ENCODE data around the gene MRE11. TPM values are rescaled to one million over a fixed set of nuclear protein-coding genes. Genes with fewer than 3 reads are reported as not detected.

The MRE11 gene
- total RNA-seq, 1 experiment from 2014 or later, result 40.7 TPM

GRCh38 chr11:94417386-94417987 is 76.2 kb downstream of the MRE11 start:
- H3K9ac ChIP-seq (ENCODE audit: extremely low read depth, insufficient read length, low read length), result no peak overlapping the region
- WGBS (ENCODE audit: extremely low coverage, insufficient read length, low lambda C conversion rate), result no CpG with 5 or more reads among the region's 4 CpGs
- peak; percentile 70 for TF ChIP-seq CTCF (conservative IDR thresholded peaks at IDR 0.05)
- no peak overlapping the region for H3K14ac ChIP-seq (ENCODE audit: insufficient read depth, low read length)
- no peak overlapping the region for H2BK12ac ChIP-seq (ENCODE audit: insufficient read length, low read depth, low read length)
- DNase-seq, result no peak
- H3K4me1 ChIP-seq (ENCODE audit: insufficient read depth, low read length), result no peaks in the 10 kb centered on the region
- Mint-ChIP-seq H3K4me1 (no peaks in the 10 kb centered on the region), H3K9me3 (no peaks in the 10 kb centered on the region), H3K27me3 (ENCODE audit: low read depth) (no peaks in the 10 kb centered on the region), H3K4me3 (no peak overlapping the region), H3K36me3 (ENCODE audit: insufficient read depth in 1 of 3, low read depth in 3 of 3) (peaks cover 5 to 18% (median 11%) of the 10 kb centered on the region in 3 experiments; a peak in 5 of 7 replicates), H3K27ac (no peak overlapping the region)
- H3K4me2 ChIP-seq (ENCODE audit: insufficient read depth, insufficient read length, low read length), result no peak overlapping the region
- H4K91ac ChIP-seq (ENCODE audit: insufficient read length, low read depth, low read length), result no peak overlapping the region
- H3K79me2 ChIP-seq (ENCODE audit: insufficient read depth, low read length), result no peaks in the 10 kb centered on the region
- H4K8ac ChIP-seq (replicated peaks; ENCODE audit: insufficient read length, low read depth, low read length), result no peak overlapping the region
- H3K56ac ChIP-seq (ENCODE audit: insufficient read length, low read depth, low read length), result no peak overlapping the region
- H4K20me1 ChIP-seq (ENCODE audit: control insufficient read depth, insufficient read depth, insufficient read length), result no peaks in the 10 kb centered on the region
- H3T11ph ChIP-seq (ENCODE audit: low read length), result no peak overlapping the region
- H3K27me3 ChIP-seq (ENCODE audit: insufficient read depth, low read length), result no peaks in the 10 kb centered on the region
- no peak overlapping the region for H2AFZ ChIP-seq (ENCODE audit: low read length)
- H3K23ac ChIP-seq (ENCODE audit: insufficient read length, low read depth, low read length), result no peak overlapping the region
- H3K27ac ChIP-seq (ENCODE audit: insufficient read length, low read depth, low read length), result no peak overlapping the region
- no peak overlapping the region for H2BK15ac ChIP-seq (ENCODE audit: low read depth, low read length)
- H2BK5ac ChIP-seq (ENCODE audit: insufficient read length, low read length), result no peak overlapping the region
- H3K4ac ChIP-seq (ENCODE audit: low read depth, low read length), result no peak overlapping the region
- H3K23me2 ChIP-seq (ENCODE audit: insufficient read length, low read depth, low read length, poor library complexity, severe bottlenecking), result no peaks in the 10 kb centered on the region
- no peak overlapping the region for H2BK120ac ChIP-seq (ENCODE audit: low read depth, low read length, poor library complexity, severe bottlenecking)
- no peak overlapping the region for H2BK20ac ChIP-seq (ENCODE audit: low read depth, low read length, poor library complexity, severe bottlenecking)
- H2AK5ac ChIP-seq (ENCODE audit: insufficient read length, low read length), result no peak overlapping the region
- H3K18ac ChIP-seq (ENCODE audit: insufficient read length, low read depth, low read length), result no peak overlapping the region
- H3K9me3 ChIP-seq (ENCODE audit: control insufficient read depth, low read depth, low read length), result no peaks in the 10 kb centered on the region
- H3K79me1 ChIP-seq (ENCODE audit: insufficient read depth, low read depth, low read length, poor library complexity, severe bottlenecking), result no peaks in the 10 kb centered on the region
- no peak overlapping the region for H4K5ac ChIP-seq (ENCODE audit: insufficient read length, low read depth, low read length)

All from H9 (cell line).